HCT116 (cell line): ENCODE measurements around the gene LRRC70. TPM values are rescaled to one million over a fixed set of nuclear protein-coding genes. Genes with fewer than 3 reads are reported as not detected.

Experiments
- ATAC-seq: fragments of 200-7000 bp; cut with Tn5 transposase; 2 replicates; pipeline ENCODE4 v1.9.1; 2020; ENCODE audit warnings: mild to moderate bottlenecking, moderate library complexity
- BruUV-seq: library from RNA; stranded (reverse); fragments of 400-500 nt; replicated peaks from 2 replicates; lab custom pipeline; 2021; lab: Mats Ljungman, UMichigan
- CTCF ChIA-PET: fragments of 300-600 bp; sonication (Branson Sonifier 250); formaldehyde crosslinking; loops from one replicate; lab custom pipeline; 2021; ENCODE audit warnings: antibody characterized with exemption; lab: Charles Lee
- POLR2A ChIA-PET: fragments of 300-600, 350-600 bp; sonication (Branson Sonifier 250); formaldehyde crosslinking; loops from one replicate; lab custom pipeline; 2021; ENCODE audit warnings: antibody characterized with exemption; lab: Charles Lee
- RAD21 ChIA-PET, 2 experiments: fragments of 300-600 bp; sonication (Branson Sonifier 250); formaldehyde crosslinking; loops; one replicate each; lab custom pipeline; 2023; ENCODE audit warnings: low total read pairs in 2 of 2; ENCODE audit not compliant: uncharacterized antibody in 2 of 2, unreplicated experiment in 2 of 2, low non-redundant PET in 1 of 2; lab: Charles Lee
- DNase-seq: peaks from one replicate; pipeline ENCODE4 v3.0.0-alpha.2; 2010; ENCODE audit warnings: low read depth, low spot score
- H2AFZ ChIP-seq: fragments of 200-600 bp; shearing (Covaris generic), sonication (generic); 2 replicates; pipeline ENCODE4 v1.6.1; 2017; ENCODE audit warnings: low read depth, mixed run types, mixed read lengths, antibody characterized with exemption, low read length; ENCODE audit not compliant: poor library complexity, severe bottlenecking
- H3K27ac ChIP-seq: 2 replicates; pipeline ENCODE4 v1.5.1; 2012; ENCODE audit warnings: low read depth, low read length
- H3K27me3 ChIP-seq: fragments of 200-600 bp; sonication (generic); 2 replicates; pipeline ENCODE4 v1.6.1; 2016; ENCODE audit warnings: mixed run types, low read length, mixed read lengths; ENCODE audit not compliant: insufficient read depth
- H3K36me3 ChIP-seq, 2 experiments: fragments of 200-500 bp in 1 of 2; fragments of 200-600 bp in 1 of 2; sonication (Bioruptor generic) in 1 of 2; sonication (generic) in 1 of 2; 2 replicates each; pipeline versions ENCODE4 v1.5.1 to v1.6.1; 2014 to 2016; ENCODE audit warnings: low read length in 2 of 2, inconsistent platforms in 1 of 2, mixed read lengths in 1 of 2, mixed run types in 1 of 2; ENCODE audit not compliant: insufficient read depth in 2 of 2, control insufficient read depth in 1 of 2
- H3K4me1 ChIP-seq, 2 experiments: fragments of 200-600 bp in 1 of 2; sonication (generic) in 1 of 2; 2 replicates each; pipeline versions ENCODE4 v1.5.1 to v1.6.1; 2012 to 2017; ENCODE audit warnings: low read length in 2 of 2, inconsistent platforms in 1 of 2, mild to moderate bottlenecking in 1 of 2, mixed read lengths in 1 of 2, mixed run types in 1 of 2, moderate library complexity in 1 of 2; ENCODE audit not compliant: insufficient read depth in 2 of 2, control insufficient read depth in 1 of 2
- H3K4me2 ChIP-seq: fragments of 200-600 bp; sonication (generic); 2 replicates; pipeline ENCODE4 v1.6.1; 2017; ENCODE audit warnings: mixed run types, low read length, mixed read lengths
- H3K4me3 ChIP-seq, 2 experiments: fragments of 200-600 bp in 1 of 2; sonication (generic) in 1 of 2; replicated peaks in 1 of 2; 2 replicates each; pipeline ENCODE4 v1.5.1; 2011 to 2016; ENCODE audit warnings: low read length in 2 of 2, control low read depth in 1 of 2, low read depth in 1 of 2, mild to moderate bottlenecking in 1 of 2, mixed read lengths in 1 of 2, mixed run types in 1 of 2
- H3K79me2 ChIP-seq: fragments of 200-600 bp; sonication (generic); 2 replicates; pipeline ENCODE4 v1.6.1; 2017; ENCODE audit warnings: mild to moderate bottlenecking, mixed run types, low read length, moderate library complexity, mixed read lengths; ENCODE audit not compliant: insufficient read depth
- H3K9ac ChIP-seq: fragments of 200-600 bp; sonication (generic); 2 replicates; pipeline ENCODE4 v1.6.1; 2016; ENCODE audit warnings: low read length, mixed read lengths
- H3K9me2 ChIP-seq: fragments of 200-600 bp; sonication (generic), shearing (Covaris generic); 2 replicates; pipeline ENCODE4 v1.6.1; 2017; ENCODE audit warnings: mixed run types, mild to moderate bottlenecking, moderate library complexity; ENCODE audit not compliant: insufficient read depth
- H3K9me3 ChIP-seq, 2 experiments: fragments of 200-500 bp in 1 of 2; fragments of 200-600 bp in 1 of 2; sonication (Bioruptor generic) in 1 of 2; sonication (generic) in 1 of 2; 2 replicates each; pipeline ENCODE4 v1.6.1; 2014 to 2017; ENCODE audit warnings: low read length in 2 of 2, mixed read lengths in 2 of 2, inconsistent platforms in 1 of 2, low read depth in 1 of 2, mild to moderate bottlenecking in 1 of 2, mixed run types in 1 of 2, moderate library complexity in 1 of 2; ENCODE audit not compliant: control insufficient read depth in 1 of 2, insufficient read depth in 1 of 2
- H4K20me1 ChIP-seq: fragments of 200-600 bp; sonication (generic), shearing (Covaris generic); 2 replicates; pipeline ENCODE4 v1.6.1; 2017; ENCODE audit warnings: mixed run types, mild to moderate bottlenecking, moderate library complexity; ENCODE audit not compliant: insufficient read depth
- ATF3 ChIP-seq: IDR thresholded peaks from 2 replicates; pipeline ENCODE4 v1.6.1; 2012
- CBX3 ChIP-seq: IDR thresholded peaks from 2 replicates; pipeline ENCODE4 v1.6.1; 2012; ENCODE audit warnings: low read depth
- CTCF ChIP-seq, 3 experiments: fragments of 200-600 bp in 1 of 3; sonication (generic) in 1 of 3; IDR thresholded peaks in 2 of 3; conservative IDR thresholded peaks in 1 of 3; 2 replicates each; pipeline ENCODE4 v1.5.1; 2012 to 2017; ENCODE audit warnings: low read depth in 2 of 3, low read length in 2 of 3, antibody characterized with exemption in 1 of 3, borderline replicate concordance in 1 of 3, control low read depth in 1 of 3, mild to moderate bottlenecking in 1 of 3, mixed read lengths in 1 of 3, mixed run types in 1 of 3, moderate library complexity in 1 of 3; ENCODE audit not compliant: insufficient read depth in 1 of 3
- EGR1 ChIP-seq: IDR thresholded peaks from 2 replicates; pipeline ENCODE4 v1.6.1; 2012; ENCODE audit warnings: low read depth
- ELF1 ChIP-seq: IDR thresholded peaks from 2 replicates; pipeline ENCODE4 v1.6.1; 2012; ENCODE audit warnings: low read depth, borderline replicate concordance
- EZH2 ChIP-seq: fragments of 200-600 bp; sonication (generic); IDR thresholded peaks from 2 replicates; pipeline ENCODE4 v1.6.1; 2017; ENCODE audit warnings: antibody characterized with exemption, mixed run types
- EZH2phosphoT487 ChIP-seq: fragments of 200-600 bp; IDR thresholded peaks from 2 replicates; pipeline ENCODE4 v1.6.1; 2018; ENCODE audit warnings: antibody characterized with exemption, borderline replicate concordance
- FOSL1 ChIP-seq: IDR thresholded peaks from 2 replicates; pipeline ENCODE4 v1.6.1; 2012; ENCODE audit warnings: low read depth
- JUND ChIP-seq: IDR thresholded peaks from 2 replicates; pipeline ENCODE4 v1.6.1; 2012
- MAX ChIP-seq: IDR thresholded peaks from 2 replicates; pipeline ENCODE4 v1.6.1; 2012
- POLR2A ChIP-seq: IDR thresholded peaks from 2 replicates; pipeline ENCODE4 v1.7.0; 2011; ENCODE audit warnings: borderline replicate concordance; ENCODE audit not compliant: insufficient read depth, insufficient read length; ENCODE audit errors: extremely low read depth
- POLR2AphosphoS5 ChIP-seq: IDR thresholded peaks from 2 replicates; pipeline ENCODE4 v1.6.1; 2011; ENCODE audit warnings: mild to moderate bottlenecking, low read depth, low read length, moderate library complexity
- REST ChIP-seq: IDR thresholded peaks from 2 replicates; pipeline ENCODE4 v1.6.1; 2012; ENCODE audit warnings: low read depth
- SIN3A ChIP-seq: IDR thresholded peaks from 2 replicates; pipeline ENCODE4 v1.6.1; 2012; ENCODE audit warnings: low read depth
- SP1 ChIP-seq: IDR thresholded peaks from 2 replicates; pipeline ENCODE4 v1.6.1; 2012; ENCODE audit warnings: low read depth
- ZBTB33 ChIP-seq: IDR thresholded peaks from 2 replicates; pipeline ENCODE4 v1.6.1; 2011; ENCODE audit warnings: mild to moderate bottlenecking, low read length, moderate library complexity; ENCODE audit not compliant: insufficient replicate concordance; ENCODE audit errors: extremely low read depth
- ZFX ChIP-seq: fragments of 450-650 bp; IDR thresholded peaks from 2 replicates; pipeline ENCODE4 v1.6.1; 2017
- intact Hi-C: fragments of 100-400 bp; cut with micrococcal nuclease; formaldehyde crosslinking; loops from 2 replicates; pipeline ENCODE4 v1.10.0; 2022
- total RNA-seq: library from RNA; stranded (reverse); gene quantifications from one replicate; pipeline ENCODE4 v1.2.1, GENCODE V29; 2021; ENCODE audit not compliant: unreplicated experiment

Gene LRRC70
- total RNA-seq, 1 experiment from 2014 or later, result 0.37 TPM

GRCh38 chr5:62590387-62590786 is 11.8 kb downstream of the LRRC70 start:
- TF ChIP-seq CBX3, result no peak
- no peak for TF ChIP-seq ZBTB33
- no peak for TF ChIP-seq EZH2phosphoT487
- TF ChIP-seq EGR1, result no peak
- no peak for TF ChIP-seq MAX
- no peak for TF ChIP-seq EZH2
- no peak for TF ChIP-seq POLR2A
- no peak for TF ChIP-seq REST
- TF ChIP-seq CTCF (IDR thresholded peaks at IDR 0.05 in 2 of 3, conservative IDR thresholded peaks at IDR 0.05 in 1 of 3; ENCODE audit: borderline replicate concordance in 1 of 3, insufficient read depth in 1 of 3, low read depth in 2 of 3, low read length in 2 of 3), result no peak
- no peak for TF ChIP-seq ATF3
- TF ChIP-seq ELF1, result no peak
- no peak for TF ChIP-seq JUND
- TF ChIP-seq POLR2AphosphoS5, result no peak
- no peak for TF ChIP-seq ZFX
- TF ChIP-seq SIN3A, result no peak
- TF ChIP-seq FOSL1, result no peak
- no peak for TF ChIP-seq SP1

More at GRCh38 chr5:62590387-62590786, 11.8 kb downstream of the LRRC70 start:
- CTCF ChIA-PET, result no interaction called here
- ATAC-seq (no peak), DNase-seq (no peak)
- no TSS peak for BruUV-seq
- peaks cover 0 to 4% of the 10 kb centered on the region in 2 experiments; a peak in 2 of 4 replicates for H3K4me1 ChIP-seq
- no peaks in the 10 kb centered on the region for H3K79me2 ChIP-seq
- no peaks in the 10 kb centered on the region for H3K27me3 ChIP-seq
- no peaks in the 10 kb centered on the region for H3K9me3 ChIP-seq
- H3K4me3 ChIP-seq, result no peak overlapping the region
- RAD21 ChIA-PET, result no interaction called here
- H3K9me2 ChIP-seq, result no peaks in the 10 kb centered on the region
- H3K4me2 ChIP-seq, result no peak overlapping the region
- no peaks in the 10 kb centered on the region for H4K20me1 ChIP-seq
- H3K27ac ChIP-seq, result no peak overlapping the region
- no peak overlapping the region for H3K9ac ChIP-seq
- no peak overlapping the region for H2AFZ ChIP-seq
- intact Hi-C loops, result no loop called here
- POLR2A ChIA-PET, result no interaction called here
- H3K36me3 ChIP-seq, result no peaks in the 10 kb centered on the region; a peak in 1 of 4 replicates
